Cerebellar nuclear complex (tissue), 1 donor: Measurements from ENCODE around the gene ACSL6.

ENCODE experiments used
- DNase-seq, 2 experiments: peaks; one replicate each; lab custom pipeline; 2025; lab: John Stamatoyannopoulos, UW

The ACSL6 gene

GRCh38 chr5:131979816-131980215, 31.6 kb downstream of the ACSL6 start:
- DNase-seq, result no peak

GRCh38 chr5:131977212-131977604, 34.2 kb downstream of the ACSL6 start:
- DNase-seq, result no peak

GRCh38 chr5:131976414-131977211, 34.8 kb downstream of the ACSL6 start:
- no peak for DNase-seq

- no peak for DNase-seq
These were observed 36.3 kb downstream of the ACSL6 start for GRCh38 chr5:131974956-131975726.

GRCh38 chr5:131974622-131974955, 36.9 kb downstream of the ACSL6 start:
- no peak for DNase-seq

GRCh38 chr5:131974016-131974415, 37.4 kb downstream of the ACSL6 start:
- no peak for DNase-seq

GRCh38 chr5:131973089-131973712, 38.3 kb downstream of the ACSL6 start:
- no peak for DNase-seq

- DNase-seq, result no peak
These were observed 43.0 kb downstream of the ACSL6 start for GRCh38 chr5:131968396-131968954.

GRCh38 chr5:131966551-131966950, 44.9 kb downstream of the ACSL6 start:
- DNase-seq, result no peak

GRCh38 chr5:131965826-131966415, 45.5 kb downstream of the ACSL6 start:
- no peak for DNase-seq

GRCh38 chr5:131959906-131960305, 51.6 kb downstream of the ACSL6 start:
- no peak for DNase-seq

- no peak for DNase-seq
These were observed 52.3 kb downstream of the ACSL6 start for GRCh38 chr5:131959136-131959535.

- no peak for DNase-seq
These were observed 53.6 kb downstream of the ACSL6 start for GRCh38 chr5:131957721-131958441.

- DNase-seq, result no peak
These were observed 57.5 kb downstream of the ACSL6 start for GRCh38 chr5:131953969-131954368.

- DNase-seq, result no peak
These were observed 59.1 kb downstream of the ACSL6 start for GRCh38 chr5:131952301-131952857.

- no peak for DNase-seq
These were observed 60.8 kb downstream of the ACSL6 start for GRCh38 chr5:131950706-131951105.

- DNase-seq, result no peak
These were observed 64.0 kb downstream of the ACSL6 start for GRCh38 chr5:131947445-131947844.

- no peak for DNase-seq
These were observed 65.8 kb downstream of the ACSL6 start, which contains the start of gene MEIKIN for GRCh38 chr5:131945551-131946168. MEIKIN (minus strand) TSS chr5:131945663; CDS start chr5:131945505, 158 bp downstream.

GRCh38 chr5:131944702-131945550, 66.5 kb downstream of the ACSL6 start:
- DNase-seq, result no peak

GRCh38 chr5:131943916-131944315, 67.5 kb downstream of the ACSL6 start:
- DNase-seq, result no peak
